ENCODE results near the gene NEK6.

NEK6 gene

DNA sequence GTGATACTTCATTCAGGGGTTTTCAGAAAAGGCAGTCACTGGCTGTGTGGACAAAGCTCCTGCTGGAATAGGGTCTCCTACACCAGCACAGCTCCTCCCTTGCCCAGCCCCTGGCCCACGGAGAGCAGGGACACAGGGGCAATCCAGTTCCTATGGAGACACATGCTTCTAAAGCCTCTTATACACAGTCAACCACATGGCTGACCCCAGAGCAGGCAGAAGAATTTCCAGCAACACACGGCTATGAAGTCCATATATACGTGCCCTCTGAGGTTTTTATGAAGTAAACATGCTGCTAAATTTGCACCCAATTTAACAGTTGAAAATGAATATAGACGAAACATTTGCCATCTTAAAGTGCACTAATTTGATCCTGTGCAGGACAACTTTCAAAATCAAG, 138.1 kb downstream of the NEK6 start:
- TF ChIP-seq, protein P1, sequence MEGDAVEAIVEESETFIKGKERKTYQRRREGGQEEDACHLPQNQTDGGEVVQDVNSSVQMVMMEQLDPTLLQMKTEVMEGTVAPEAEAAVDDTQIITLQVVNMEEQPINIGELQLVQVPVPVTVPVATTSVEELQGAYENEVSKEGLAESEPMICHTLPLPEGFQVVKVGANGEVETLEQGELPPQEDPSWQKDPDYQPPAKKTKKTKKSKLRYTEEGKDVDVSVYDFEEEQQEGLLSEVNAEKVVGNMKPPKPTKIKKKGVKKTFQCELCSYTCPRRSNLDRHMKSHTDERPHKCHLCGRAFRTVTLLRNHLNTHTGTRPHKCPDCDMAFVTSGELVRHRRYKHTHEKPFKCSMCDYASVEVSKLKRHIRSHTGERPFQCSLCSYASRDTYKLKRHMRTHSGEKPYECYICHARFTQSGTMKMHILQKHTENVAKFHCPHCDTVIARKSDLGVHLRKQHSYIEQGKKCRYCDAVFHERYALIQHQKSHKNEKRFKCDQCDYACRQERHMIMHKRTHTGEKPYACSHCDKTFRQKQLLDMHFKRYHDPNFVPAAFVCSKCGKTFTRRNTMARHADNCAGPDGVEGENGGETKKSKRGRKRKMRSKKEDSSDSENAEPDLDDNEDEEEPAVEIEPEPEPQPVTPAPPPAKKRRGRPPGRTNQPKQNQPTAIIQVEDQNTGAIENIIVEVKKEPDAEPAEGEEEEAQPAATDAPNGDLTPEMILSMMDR (conservative IDR thresholded peaks at IDR 0.05), result no peak
- no peak for TF ChIP-seq ZFX (IDR thresholded peaks at IDR 0.05)
- H3K27ac ChIP-seq, result no peak overlapping the region

DNA sequence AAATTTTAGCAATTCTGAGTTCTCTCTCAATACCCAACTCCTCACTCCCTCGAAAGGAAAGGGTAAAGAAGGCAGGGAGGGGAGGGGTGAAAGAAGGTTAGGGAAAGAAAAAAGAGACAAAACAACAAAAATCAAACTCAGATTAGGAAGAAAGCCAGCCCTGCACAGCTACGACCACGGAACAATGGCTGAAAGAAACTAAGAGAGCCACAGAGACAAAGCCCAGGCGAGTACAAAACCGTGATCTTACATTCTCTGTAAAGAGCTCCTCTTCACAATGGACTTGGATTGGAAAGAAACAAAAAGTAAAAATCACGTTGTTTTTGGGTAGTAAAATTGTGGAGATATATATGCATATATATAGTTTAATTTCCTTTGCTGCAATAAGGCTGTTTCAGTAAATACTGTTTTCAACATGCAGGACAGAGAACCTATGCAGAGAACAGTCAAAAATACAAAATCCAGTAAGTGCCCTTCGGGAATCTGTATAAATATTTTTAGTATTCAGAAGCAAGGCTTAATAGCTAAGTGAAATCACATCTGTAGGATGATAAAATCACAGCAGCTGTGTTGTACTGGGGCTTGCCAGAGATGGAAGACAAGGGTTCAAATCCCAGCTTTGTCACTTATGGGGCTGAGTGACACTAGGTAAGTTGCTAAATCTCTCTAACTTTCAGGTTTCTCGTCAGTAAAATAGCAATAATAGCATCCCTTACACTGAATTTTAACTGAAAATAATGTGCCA, 140.6 kb downstream of the NEK6 start:
- no peak overlapping the region for H3K27ac ChIP-seq
- no peak for TF ChIP-seq ZFX (IDR thresholded peaks at IDR 0.05)
- TF ChIP-seq, protein P1 (conservative IDR thresholded peaks at IDR 0.05), result no peak

DNA sequence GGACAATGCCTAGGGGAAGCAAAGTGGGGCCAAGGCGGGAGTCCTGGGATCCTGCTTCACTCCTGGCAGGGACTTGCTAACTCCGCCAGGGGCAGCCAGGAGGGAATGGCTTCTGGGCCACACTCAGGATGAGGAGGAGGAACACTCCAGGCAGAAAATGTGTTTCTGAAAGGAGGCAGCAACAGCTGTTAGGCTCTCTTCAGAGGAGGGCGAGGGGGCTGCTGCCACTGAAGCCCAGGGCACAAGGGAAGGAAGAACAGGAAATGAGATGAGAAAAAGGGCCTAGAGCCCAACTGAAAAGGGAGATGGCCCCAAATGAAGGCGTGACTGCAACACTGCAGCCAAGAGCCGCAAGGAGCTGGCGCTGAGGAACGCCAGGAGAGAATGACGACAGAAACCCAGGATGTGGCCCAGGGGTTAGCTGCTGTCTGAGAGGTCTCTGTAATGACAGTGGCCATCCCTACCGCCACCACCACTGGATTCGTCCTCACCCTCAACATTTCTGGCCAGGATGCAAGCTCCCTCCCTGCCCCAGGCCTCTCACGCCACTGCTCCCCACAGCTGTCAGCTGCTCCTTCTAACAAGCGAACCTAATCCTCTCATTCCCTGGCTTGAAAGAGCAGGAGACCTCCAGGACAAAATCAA, 141.7 kb downstream of the NEK6 start:
- no peak overlapping the region for H3K27ac ChIP-seq
- TF ChIP-seq, protein P1 (conservative IDR thresholded peaks at IDR 0.05), result no peak
- no peak for TF ChIP-seq ZFX (IDR thresholded peaks at IDR 0.05)

DNA sequence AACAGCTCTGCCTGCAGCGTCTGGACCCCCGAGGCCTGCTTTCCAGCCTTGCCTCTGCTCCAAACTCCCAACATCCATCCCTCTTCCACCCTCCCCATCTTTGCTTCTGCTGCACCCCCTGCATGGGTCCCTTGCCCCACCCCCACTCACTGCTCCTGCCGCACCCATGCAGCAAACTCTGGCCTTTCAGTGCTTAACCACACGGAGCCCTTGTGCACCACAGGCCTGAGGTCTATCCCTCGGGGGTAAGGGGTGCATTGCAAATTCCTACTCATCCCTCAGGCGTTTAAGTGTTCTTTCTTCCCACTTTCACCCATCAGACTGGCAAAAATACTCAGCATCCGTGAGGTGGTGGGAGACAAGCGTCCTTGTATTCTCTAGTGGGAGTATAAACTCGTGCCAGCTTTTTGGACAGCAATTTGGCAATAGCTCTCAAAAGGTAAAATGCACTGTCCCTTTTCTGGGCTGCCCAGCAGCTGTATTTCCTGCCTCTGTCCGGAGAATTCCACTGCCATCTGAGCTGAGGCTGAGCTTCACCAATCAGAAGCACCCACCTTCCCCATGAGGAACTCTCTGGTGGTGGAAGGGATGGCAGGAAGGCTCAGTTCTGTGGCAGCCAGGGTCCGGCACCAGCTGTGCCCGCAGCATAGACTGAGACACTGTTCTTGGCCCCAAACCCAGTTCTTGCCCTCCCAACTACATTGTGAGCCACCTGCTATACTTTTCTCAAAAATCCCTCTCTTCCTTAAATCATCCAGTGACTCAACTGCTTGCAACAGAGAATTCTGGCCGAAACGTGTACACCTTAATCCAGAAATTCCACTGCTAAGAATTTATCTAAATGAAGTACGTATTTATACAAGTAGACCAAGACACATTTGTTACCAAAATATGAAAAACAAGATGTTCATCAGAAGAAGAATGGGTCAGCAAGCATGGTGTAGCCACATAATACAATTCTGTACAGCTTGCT, 142.5 kb downstream of the NEK6 start:
- no peak overlapping the region for H3K27ac ChIP-seq
- TF ChIP-seq, protein P1 (conservative IDR thresholded peaks at IDR 0.05), result no peak
- no peak for TF ChIP-seq ZFX (IDR thresholded peaks at IDR 0.05)

Data from C4-2B (cell line).